NOMO-1 (cell line): Measurements from ENCODE around the gene RAC2.

Experiments
- DNase-seq, 2 experiments: peaks; one replicate each; lab custom pipeline; 2025; ENCODE audit not compliant: unreplicated experiment in 2 of 2; lab: John Stamatoyannopoulos, UW

Gene RAC2

GRCh38 chr22:37276776-37277175, 32.7 kb upstream of the RAC2 start:
- DNase-seq: no peak

DNA sequence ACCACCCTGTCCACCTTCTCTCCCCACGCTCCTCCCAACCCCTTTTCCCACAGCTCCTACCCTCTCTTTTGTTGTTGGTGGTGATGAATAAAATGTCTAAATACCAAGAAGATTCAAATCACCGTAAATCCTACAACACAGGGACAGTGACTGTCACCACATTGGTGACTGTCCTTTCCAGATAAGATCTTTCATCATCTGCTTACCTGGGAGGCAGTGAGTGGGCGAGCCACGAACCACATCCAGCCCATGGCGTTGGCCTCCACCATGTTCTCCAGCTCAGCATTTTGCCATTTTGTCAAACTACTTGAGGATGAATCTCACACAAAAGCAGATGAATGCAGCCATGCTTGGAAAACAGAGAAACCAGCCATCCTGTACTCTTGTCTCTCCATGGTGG, 31.6 kb upstream of the RAC2 start:
- DNase-seq: no peak

- no peak for DNase-seq
These were observed 31.1 kb upstream of the RAC2 start for GRCh38 chr22:37275134-37275533.

GRCh38 chr22:37274380-37274862, 30.4 kb upstream of the RAC2 start:
- peak; percentile 78 to 84 for DNase-seq

- DNase-seq: no peak
These were observed 29.8 kb upstream of the RAC2 start for GRCh38 chr22:37273846-37274225.

- DNase-seq: no peak
These were observed 29.2 kb upstream of the RAC2 start for GRCh38 chr22:37273126-37273845.

- peak; percentile 39 to 88 for DNase-seq
These were observed 27.0 kb upstream of the RAC2 start for GRCh38 chr22:37270928-37271650.

- peak; percentile 38 to 62 for DNase-seq
These were observed 26.0 kb upstream of the RAC2 start for GRCh38 chr22:37269936-37270678.

DNA sequence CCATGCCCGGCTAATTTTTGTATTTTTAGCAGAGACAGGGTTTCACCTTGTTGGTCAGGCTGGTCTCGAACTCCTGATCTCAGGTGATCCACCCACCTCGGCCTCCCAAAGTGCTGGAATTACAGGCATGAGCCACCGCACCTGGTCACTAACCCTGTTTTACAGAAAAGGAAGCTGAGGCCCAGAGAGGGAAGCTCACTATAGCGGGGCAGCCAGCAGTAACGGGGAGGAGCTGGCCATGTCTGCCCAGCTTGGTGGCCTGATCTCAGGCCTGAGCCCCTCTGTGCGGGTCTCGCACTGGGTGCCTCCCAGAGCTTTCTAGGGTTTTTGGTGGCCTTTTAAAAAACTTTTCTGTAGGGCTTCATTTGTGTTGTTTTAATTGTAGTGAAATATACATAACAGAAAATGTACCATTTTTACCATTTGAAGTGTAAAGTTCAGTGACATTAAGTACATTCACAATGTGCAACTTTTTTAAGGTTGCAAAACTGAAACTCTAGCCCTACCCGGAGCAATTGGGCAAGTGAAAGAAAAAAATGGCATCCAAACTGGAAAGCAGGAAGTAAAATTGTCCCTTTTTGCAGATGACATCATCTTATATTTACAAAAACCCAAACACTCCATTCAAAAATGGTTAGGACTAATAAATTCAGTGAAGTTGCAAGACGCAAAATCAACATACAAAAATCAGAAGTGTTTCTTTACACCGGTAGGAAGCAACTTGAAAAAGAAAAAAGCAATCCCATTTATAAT, 23.8 kb upstream of the RAC2 start:
- DNase-seq: peak; percentile 77 to 92

GRCh38 chr22:37267135-37267587, 23.1 kb upstream of the RAC2 start:
- DNase-seq: peak; percentile 30 to 31

DNA sequence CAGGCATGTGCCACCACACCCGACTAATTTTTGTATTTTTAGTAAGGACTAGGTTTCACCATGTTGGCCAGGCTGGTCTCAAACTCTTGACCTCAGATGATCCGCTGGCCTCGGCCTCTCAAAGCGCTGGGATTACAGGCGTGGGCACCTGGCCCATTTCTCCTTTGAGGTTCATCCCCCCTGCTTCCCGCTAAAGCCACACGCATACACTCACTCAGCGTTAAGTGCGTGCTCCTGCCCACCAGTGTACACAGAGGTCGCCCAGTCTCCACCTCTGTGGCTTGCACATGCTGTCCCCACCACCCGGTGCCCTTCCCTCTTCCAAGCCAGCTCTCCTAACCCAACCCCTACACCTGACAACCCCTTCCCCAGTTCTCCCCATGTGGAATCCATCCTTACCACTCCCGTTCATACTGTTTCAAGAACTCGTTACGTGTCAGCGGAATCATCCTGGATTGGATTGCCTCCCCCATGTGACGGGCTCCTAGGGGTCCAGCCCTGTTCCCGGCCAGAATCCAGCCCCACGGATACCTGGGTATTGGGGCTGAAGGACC, 22.6 kb upstream of the RAC2 start:
- no peak for DNase-seq

DNA sequence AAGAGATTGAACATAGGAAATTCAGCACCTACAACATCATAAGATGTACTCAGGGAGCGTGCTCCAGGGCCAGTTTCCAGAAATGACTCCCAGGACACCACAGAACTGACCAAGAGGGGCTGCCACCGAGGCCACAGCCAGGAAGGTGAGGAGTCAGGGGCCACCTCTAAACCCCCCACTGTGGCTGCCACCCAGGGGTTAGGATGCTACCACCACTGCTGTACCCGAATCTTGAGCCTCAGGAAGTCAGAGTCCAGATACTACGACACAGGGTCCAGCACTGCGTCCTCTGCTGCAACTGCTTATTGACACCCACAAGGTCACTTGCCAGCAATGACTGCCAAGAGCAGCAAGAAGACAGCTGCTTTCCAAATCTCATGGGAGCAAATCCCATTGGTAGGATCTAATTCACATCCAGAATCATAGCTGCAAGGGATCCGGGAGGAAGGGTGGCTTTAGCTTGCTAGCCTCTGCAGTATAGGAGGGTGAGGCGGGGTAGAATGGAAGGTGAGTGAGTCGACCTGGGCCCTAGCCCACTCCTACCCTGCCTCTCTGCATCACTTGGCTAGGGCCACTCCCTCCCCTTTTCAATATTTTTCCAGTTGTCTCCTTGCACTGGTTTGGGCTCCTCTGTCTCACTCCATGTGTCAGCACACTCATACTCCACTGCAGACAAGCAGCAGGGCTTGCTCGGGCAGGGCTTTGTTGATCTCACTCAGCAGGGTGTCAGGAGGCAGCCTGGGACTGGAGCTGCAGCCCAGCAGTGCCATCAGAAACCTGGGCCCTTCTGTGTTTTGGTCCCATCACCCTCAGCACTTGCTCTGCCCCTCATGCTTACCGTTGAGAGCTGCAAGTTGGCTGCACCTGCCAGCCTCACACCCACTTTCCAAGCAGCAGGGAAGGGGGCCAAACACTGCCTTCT, 20.2 kb upstream of the RAC2 start:
- no peak for DNase-seq

GRCh38 chr22:37262346-37262745, 18.3 kb upstream of the RAC2 start:
- DNase-seq: no peak

DNA sequence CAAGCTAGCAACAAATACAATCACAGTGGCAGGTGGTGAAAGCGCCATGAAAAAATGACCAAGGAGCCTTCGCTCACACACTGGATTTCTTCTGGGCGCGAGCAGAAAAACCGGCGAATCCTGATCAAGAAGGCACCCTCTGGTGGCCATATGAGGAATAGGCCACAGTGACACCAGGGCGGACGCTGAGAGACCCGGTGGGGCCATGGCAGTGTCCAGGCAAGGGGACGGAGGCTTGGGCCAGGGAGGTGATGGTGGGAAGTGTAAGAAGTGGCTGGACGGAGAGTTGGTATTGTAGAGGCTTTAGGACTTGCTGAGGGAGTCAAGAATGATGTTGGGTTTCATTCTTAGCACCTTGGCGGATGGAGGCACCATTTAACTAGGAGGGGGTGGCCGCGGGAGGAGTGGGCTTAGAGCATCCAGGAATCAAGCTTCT, 16.9 kb upstream of the RAC2 start:
- peak; percentile 58 to 68 for DNase-seq

GRCh38 chr22:37260155-37260795, 16.2 kb upstream of the RAC2 start:
- no peak for DNase-seq

DNA sequence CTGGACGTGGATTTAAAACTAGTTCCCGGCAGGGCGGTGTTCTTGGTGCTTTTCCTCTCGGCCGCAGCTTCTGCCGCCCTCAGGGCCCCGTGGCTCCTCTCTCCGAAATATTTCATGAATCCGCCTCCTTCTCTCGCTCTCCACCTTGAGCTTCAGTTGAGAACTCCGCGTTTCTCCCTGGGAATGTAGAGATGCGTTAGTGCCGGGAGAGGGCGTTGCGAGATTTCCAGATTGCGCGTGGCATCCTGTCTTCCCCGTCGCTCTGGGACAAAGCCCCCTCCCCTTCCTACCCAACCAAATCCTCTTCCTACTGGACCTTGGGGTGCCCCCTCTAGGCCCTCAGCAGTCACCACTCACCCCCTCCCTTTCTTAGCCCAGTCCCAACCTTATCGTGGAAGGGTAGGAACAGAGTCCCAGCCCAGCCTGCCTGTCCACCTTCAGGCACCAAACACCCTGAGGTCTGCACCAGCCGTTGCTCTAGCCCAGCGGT, 15.5 kb upstream of the RAC2 start:
- DNase-seq: peak in 1 of 2 experiments; percentile 15

GRCh38 chr22:37258753-37259401, 14.8 kb upstream of the RAC2 start:
- no peak for DNase-seq
